Duodenal mucosa (tissue), 2 donors: ENCODE data around the gene ZNF787.
"Not testable (repeated sequence)": the region's sequence is repeated elsewhere in the genome, so short reads cannot be mapped to it uniquely, and the experiment has no call there.

ENCODE experiments used
- H3K27ac ChIP-seq: one replicate; pipeline ENCODE4 v1.7.0; 2013; ENCODE audit warnings: low read depth, low read length
- H3K27me3 ChIP-seq, 2 donors: one replicate each; pipeline ENCODE4 v1.7.0; 2013; ENCODE audit warnings: low read length in 2 of 2, control low read depth in 1 of 2; ENCODE audit not compliant: insufficient read depth in 2 of 2, control insufficient read depth in 1 of 2
- H3K36me3 ChIP-seq, 2 donors: one replicate each; pipeline ENCODE4 v1.7.0; 2013; ENCODE audit warnings: low read length in 2 of 2, control low read depth in 1 of 2; ENCODE audit not compliant: insufficient read depth in 2 of 2, control insufficient read depth in 1 of 2
- H3K4me1 ChIP-seq, 2 donors: one replicate each; pipeline ENCODE4 v1.7.0; 2013; ENCODE audit warnings: low read length in 2 of 2, control low read depth in 1 of 2; ENCODE audit not compliant: insufficient read depth in 2 of 2, control insufficient read depth in 1 of 2
- H3K4me3 ChIP-seq, 2 donors: one replicate each; pipeline ENCODE4 v1.7.0; 2013; ENCODE audit warnings: low read length in 2 of 2, low read depth in 1 of 2
- H3K9ac ChIP-seq, 2 donors: one replicate each; pipeline ENCODE4 v1.7.0; 2013; ENCODE audit warnings: low read length in 2 of 2, low read depth in 1 of 2
- H3K9me3 ChIP-seq, 2 donors: one replicate each; pipeline ENCODE4 v1.7.0; 2013; ENCODE audit warnings: low read length in 2 of 2, control low read depth in 1 of 2; ENCODE audit not compliant: control insufficient read depth in 1 of 2

The ZNF787 gene

GRCh38 chr19:56156768-56157167 lies 35.7 kb upstream of the ZNF787 start:
- Histone ChIP-seq H3K4me1 (peaks cover 0 to 6% of the 10 kb centered on the region in 2 donors), H3K9me3 (no peaks in the 10 kb centered on the region), H3K4me3 (no peak overlapping the region), H3K27me3 (no peaks in the 10 kb centered on the region), H3K27ac (no peak overlapping the region), H3K36me3 (peaks cover 16 to 42% of the 10 kb centered on the region in 2 donors), H3K9ac (no peak overlapping the region)

- Histone ChIP-seq H3K36me3 (peaks cover 14 to 34% of the 10 kb centered on the region in 2 donors), H3K4me1 (peaks cover 0 to 6% of the 10 kb centered on the region in 2 donors), H3K9me3 (no peaks in the 10 kb centered on the region), H3K9ac (no peak overlapping the region), H3K4me3 (no peak overlapping the region), H3K27ac (no peak overlapping the region), H3K27me3 (no peaks in the 10 kb centered on the region)
Observed at GRCh38 chr19:56155124-56155687, 34.1 kb upstream of the ZNF787 start.

- Histone ChIP-seq H3K27ac (no peak overlapping the region), H3K9ac (no peak overlapping the region), H3K9me3 (no peaks in the 10 kb centered on the region), H3K27me3 (no peaks in the 10 kb centered on the region), H3K4me3 (no peak overlapping the region), H3K4me1 (peaks cover 0 to 6% of the 10 kb centered on the region in 2 donors), H3K36me3 (peaks cover 12 to 33% of the 10 kb centered on the region in 2 donors)
Observed at GRCh38 chr19:56153507-56153906, 32.4 kb upstream of the ZNF787 start.

- Histone ChIP-seq H3K36me3 (peaks cover 12 to 40% of the 10 kb centered on the region in 2 donors), H3K9me3 (no peaks in the 10 kb centered on the region), H3K27ac (no peak overlapping the region), H3K27me3 (no peaks in the 10 kb centered on the region), H3K4me3 (no peak overlapping the region), H3K4me1 (peaks cover 0 to 6% of the 10 kb centered on the region in 2 donors), H3K9ac (no peak overlapping the region)
Observed at GRCh38 chr19:56152644-56153043, 31.5 kb upstream of the ZNF787 start.

- no peaks in the 10 kb centered on the region for H3K9me3 ChIP-seq
Observed at GRCh38 chr19:56150358-56150757, 29.3 kb upstream of the ZNF787 start.

GRCh38 chr19:56149656-56150038 lies 28.6 kb upstream of the ZNF787 start:
- Histone ChIP-seq H3K9me3 (no peaks in the 10 kb centered on the region), H3K9ac (no peak overlapping the region), H3K36me3 (peaks cover 8 to 35% of the 10 kb centered on the region in 2 donors), H3K27ac (no peak overlapping the region), H3K4me1 (no peaks in the 10 kb centered on the region), H3K27me3 (no peaks in the 10 kb centered on the region), H3K4me3 (no peak overlapping the region)

More at GRCh38 chr19:56150358-56150757, 29.3 kb upstream of the ZNF787 start:
- Histone ChIP-seq H3K36me3 (peaks cover 12 to 41% of the 10 kb centered on the region in 2 donors), H3K27me3 (no peaks in the 10 kb centered on the region), H3K9ac (no peak overlapping the region), H3K4me3 (no peak overlapping the region), H3K27ac (no peak overlapping the region), H3K4me1 (no peaks in the 10 kb centered on the region)

- not testable (repeated sequence) for H3K4me1 ChIP-seq, H3K27ac ChIP-seq, H3K4me3 ChIP-seq, H3K27me3 ChIP-seq, H3K9me3 ChIP-seq, H3K9ac ChIP-seq
- peaks cover 8 to 35% of the 10 kb centered on the region in 2 donors for H3K36me3 ChIP-seq
Observed at GRCh38 chr19:56148955-56149655, 28.0 kb upstream of the ZNF787 start.

- Histone ChIP-seq H3K9ac (no peak overlapping the region), H3K27me3 (no peaks in the 10 kb centered on the region), H3K36me3 (peaks cover 8 to 29% of the 10 kb centered on the region in 2 donors), H3K4me1 (peaks cover 3 to 5% of the 10 kb centered on the region in 2 donors), H3K27ac (no peak overlapping the region), H3K9me3 (no peaks in the 10 kb centered on the region), H3K4me3 (no peak overlapping the region)
Observed at GRCh38 chr19:56148096-56148495, 27.0 kb upstream of the ZNF787 start.

- no peak overlapping the region for H3K27ac ChIP-seq
- H3K4me1 ChIP-seq, result peaks cover 11 to 12% of the 10 kb centered on the region in 2 donors
- peaks cover 8 to 29% of the 10 kb centered on the region in 2 donors for H3K36me3 ChIP-seq
- no peaks in the 10 kb centered on the region for H3K9me3 ChIP-seq
- no peak overlapping the region for H3K9ac ChIP-seq
- H3K27me3 ChIP-seq, result no peaks in the 10 kb centered on the region
- no peak overlapping the region for H3K4me3 ChIP-seq
Observed at GRCh38 chr19:56147307-56147706, 26.2 kb upstream of the ZNF787 start.

GRCh38 chr19:56146904-56147303 lies 25.8 kb upstream of the ZNF787 start:
- peaks cover 15 to 16% of the 10 kb centered on the region in 2 donors for H3K4me1 ChIP-seq
- H3K27me3 ChIP-seq, result no peaks in the 10 kb centered on the region
- peaks cover 8 to 29% of the 10 kb centered on the region in 2 donors for H3K36me3 ChIP-seq
- H3K4me3 ChIP-seq, result no peak overlapping the region
- no peaks in the 10 kb centered on the region for H3K9me3 ChIP-seq
- H3K9ac ChIP-seq, result no peak overlapping the region
- H3K27ac ChIP-seq, result no peak overlapping the region
